K562 (cell line): Measurements from ENCODE around the gene INSIG1. TPM values are rescaled to one million over a fixed set of nuclear protein-coding genes. Genes with fewer than 3 reads are reported as not detected.

Source experiments
- CCAR2 ChIP-seq: fragments of 200-400 bp; formaldehyde crosslinking; IDR thresholded peaks from 2 replicates; pipeline ENCODE4 v1.6.1; 2017; ENCODE audit warnings: mild to moderate bottlenecking, low read depth, low read length
- CXXC5 ChIP-seq: fragments of 250-450 bp; sonication (Bioruptor Pico); IDR thresholded peaks from 2 replicates; pipeline ENCODE4 v1.8.0; 2022; ENCODE audit warnings: inconsistent platforms, mild to moderate bottlenecking, moderate library complexity
- ELF2 ChIP-seq: fragments of 250-450 bp; sonication (Bioruptor Pico); IDR thresholded peaks from 2 replicates; pipeline ENCODE4 v1.5.0; 2021; ENCODE audit warnings: mild to moderate bottlenecking
- FOXJ3 ChIP-seq: sonication (generic); formaldehyde crosslinking; IDR thresholded peaks from 2 replicates; pipeline ENCODE4 v1.4.0; 2020; ENCODE audit warnings: mild to moderate bottlenecking, missing genetic modification reagents
- HDAC3 ChIP-seq: fragments of 450-650 bp; IDR thresholded peaks from 2 replicates; pipeline ENCODE4 v1.6.1; 2018; ENCODE audit warnings: borderline replicate concordance, mild to moderate bottlenecking, moderate library complexity; ENCODE audit not compliant: partially characterized antibody
- HDGF ChIP-seq: fragments of 450-650 bp; IDR thresholded peaks from 2 replicates; pipeline ENCODE4 v1.6.1; 2016
- MTA1 ChIP-seq: fragments of 450-650 bp; IDR thresholded peaks from 2 replicates; pipeline ENCODE4 v1.6.1; 2017; ENCODE audit warnings: borderline replicate concordance
- NCOR1 ChIP-seq: fragments of 450-650 bp; IDR thresholded peaks from 2 replicates; pipeline ENCODE4 v1.6.1; 2016; ENCODE audit warnings: mild to moderate bottlenecking, moderate library complexity
- NR2F6 ChIP-seq: fragments of 450-650 bp; formaldehyde crosslinking; IDR thresholded peaks from 2 replicates; pipeline ENCODE4 v1.4.0; 2020; ENCODE audit warnings: mild to moderate bottlenecking
- RBM15 ChIP-seq: fragments of 200-400 bp; formaldehyde crosslinking; IDR thresholded peaks from 2 replicates; pipeline ENCODE4 v1.6.1; 2018; ENCODE audit warnings: mild to moderate bottlenecking, low read length, moderate library complexity; ENCODE audit not compliant: insufficient read depth
- RBM22 ChIP-seq: fragments of 200-400 bp; formaldehyde crosslinking; IDR thresholded peaks from 2 replicates; pipeline ENCODE4 v1.6.1; 2018; ENCODE audit warnings: low read length, low read depth; ENCODE audit not compliant: poor library complexity, severe bottlenecking
- TSC22D4 ChIP-seq: fragments of 450-650 bp; IDR thresholded peaks from 2 replicates; pipeline ENCODE4 v1.6.1; 2016; ENCODE audit warnings: missing genetic modification characterization, missing biosample characterization, control low read depth
- ZC3H4 ChIP-seq: sonication (generic); formaldehyde crosslinking; IDR thresholded peaks from 2 replicates; pipeline ENCODE4 v1.9.0; 2021; ENCODE audit warnings: missing genetic modification reagents, borderline replicate concordance
- polyA plus RNA-seq, 8 experiments: library from polyadenylated mRNA; depleted of rRNA in 4 of 8; stranded (reverse) in 5 of 8; unstranded in 3 of 8; fragments of >200 nt; fragmentation: Nextera tagmentation in 2 of 8; fragmentation: Illumina TruSeq in 1 of 8; extraction: Ambion mirVana in 2 of 8; extraction: Trizol in 1 of 8; gene quantifications; 2 replicates each; pipeline versions ENCODE4 v1.2.1 to v1.2.3, GENCODE V29; 2011 to 2014; ENCODE audit warnings: inconsistent platforms in 1 of 8, missing spikeins in 1 of 8
- total RNA-seq, 7 experiments: library from RNA; depleted of rRNA in 6 of 7; stranded (reverse); fragments of >200 nt in 6 of 7; fragmentation: Illumina TruSeq in 2 of 7; extraction: Trizol in 2 of 7; gene quantifications; 2 replicates each; pipeline versions ENCODE4 v1.2.1 to v1.2.3, GENCODE V29; 2011 to 2021; ENCODE audit warnings: low replicate concordance in 1 of 7
- TF ChIP-seq, protein P1 (sequence below): fragments of 450-650 bp; IDR thresholded peaks from 2 replicates; pipeline ENCODE4 v1.6.1; 2016; ENCODE audit warnings: borderline replicate concordance
- TF ChIP-seq, protein P2 (sequence below): sonication (generic); formaldehyde crosslinking; IDR thresholded peaks from 2 replicates; pipeline ENCODE4 v1.8.0; 2022; ENCODE audit warnings: mild to moderate bottlenecking, missing genetic modification reagents
- TF ChIP-seq, protein P3 (sequence below): fragments of 450-650 bp; IDR thresholded peaks from 2 replicates; pipeline ENCODE4 v1.6.1; 2016; ENCODE audit warnings: mild to moderate bottlenecking
- TF ChIP-seq, protein P4 (sequence below): fragments of 450-650 bp; IDR thresholded peaks from 2 replicates; pipeline ENCODE4 v1.6.1; 2017; ENCODE audit warnings: mild to moderate bottlenecking, moderate library complexity
- TF ChIP-seq, protein P5 (sequence below), 3 experiments: fragments of 200-800 bp in 1 of 3; sonication (Bioruptor generic) in 1 of 3; sonication (generic) in 1 of 3; formaldehyde crosslinking in 1 of 3; IDR thresholded peaks; 2 replicates each; pipeline versions ENCODE4 v1.6.1 to v1.8.0; 2016 to 2022; ENCODE audit warnings: mild to moderate bottlenecking in 2 of 3, missing compliant biosample characterization in 2 of 3, missing genetic modification characterization in 2 of 3, missing genetic modification reagents in 1 of 3
- TF ChIP-seq, protein P6 (sequence below), 2 experiments: IDR thresholded peaks; 2 replicates each; pipeline ENCODE4 v1.6.1; 2011; ENCODE audit warnings: borderline replicate concordance in 1 of 2, control low read depth in 1 of 2, low read depth in 1 of 2, low read length in 1 of 2, mild to moderate bottlenecking in 1 of 2, mixed read lengths in 1 of 2, moderate library complexity in 1 of 2; ENCODE audit not compliant: insufficient read depth in 1 of 2, insufficient read length in 1 of 2, poor library complexity in 1 of 2, severe bottlenecking in 1 of 2; ENCODE audit errors: extremely low read depth in 1 of 2

Gene INSIG1
- total and polyA plus RNA-seq, 9 of the 15 experiments (the other 6 are each of a cell fraction or from before 2014, with no cell fraction given): 57.1 to 787 (median 238) TPM

DNA sequence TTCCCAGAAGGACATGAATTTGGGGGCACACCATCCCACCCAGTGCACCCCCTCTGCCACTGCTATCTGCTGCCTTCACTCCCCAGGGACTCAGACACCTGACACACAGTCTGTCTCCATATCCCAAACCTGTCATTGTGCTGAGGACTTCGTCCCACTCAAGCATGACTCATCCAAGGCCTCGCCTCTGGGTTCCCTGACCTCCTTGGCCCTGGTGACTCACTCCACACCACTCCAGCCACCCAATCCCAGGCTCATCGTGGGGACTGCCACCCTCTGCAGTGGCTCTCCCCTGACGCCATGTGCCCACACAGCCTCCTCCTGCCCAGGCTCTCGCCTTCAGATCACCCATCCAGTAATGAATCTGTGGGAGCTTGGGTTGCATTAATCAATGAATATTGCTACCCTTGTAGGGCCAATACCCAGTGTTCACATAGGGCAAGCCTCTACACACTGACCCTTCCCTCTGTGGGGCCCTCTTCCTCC lies 6.6 kb upstream of the INSIG1 start (continued):
- TF ChIP-seq FOXJ3 (CRISPR knock-in tag) (no peak), ZC3H4 (CRISPR knock-in tag) (no peak), RBM15 (no peak), NCOR1 (peak; percentile 72), NR2F6 (CRISPR knock-in tag) (no peak), CXXC5 (CRISPR knock-in tag) (peak; percentile 49), HDAC3 (no peak), TSC22D4 (no peak), RBM22 (no peak), MTA1 (peak; percentile 91), HDGF (0 out of 2 replicates have a peak, but pooled peaks have one; percentile 47), ELF2 (no peak), CCAR2 (no peak)
- TF ChIP-seq, protein P1, sequence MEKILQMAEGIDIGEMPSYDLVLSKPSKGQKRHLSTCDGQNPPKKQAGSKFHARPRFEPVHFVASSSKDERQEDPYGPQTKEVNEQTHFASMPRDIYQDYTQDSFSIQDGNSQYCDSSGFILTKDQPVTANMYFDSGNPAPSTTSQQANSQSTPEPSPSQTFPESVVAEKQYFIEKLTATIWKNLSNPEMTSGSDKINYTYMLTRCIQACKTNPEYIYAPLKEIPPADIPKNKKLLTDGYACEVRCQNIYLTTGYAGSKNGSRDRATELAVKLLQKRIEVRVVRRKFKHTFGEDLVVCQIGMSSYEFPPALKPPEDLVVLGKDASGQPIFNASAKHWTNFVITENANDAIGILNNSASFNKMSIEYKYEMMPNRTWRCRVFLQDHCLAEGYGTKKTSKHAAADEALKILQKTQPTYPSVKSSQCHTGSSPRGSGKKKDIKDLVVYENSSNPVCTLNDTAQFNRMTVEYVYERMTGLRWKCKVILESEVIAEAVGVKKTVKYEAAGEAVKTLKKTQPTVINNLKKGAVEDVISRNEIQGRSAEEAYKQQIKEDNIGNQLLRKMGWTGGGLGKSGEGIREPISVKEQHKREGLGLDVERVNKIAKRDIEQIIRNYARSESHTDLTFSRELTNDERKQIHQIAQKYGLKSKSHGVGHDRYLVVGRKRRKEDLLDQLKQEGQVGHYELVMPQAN: peak; percentile 73; the same call in 1 of the 2 replicates
- TF ChIP-seq, protein P2, sequence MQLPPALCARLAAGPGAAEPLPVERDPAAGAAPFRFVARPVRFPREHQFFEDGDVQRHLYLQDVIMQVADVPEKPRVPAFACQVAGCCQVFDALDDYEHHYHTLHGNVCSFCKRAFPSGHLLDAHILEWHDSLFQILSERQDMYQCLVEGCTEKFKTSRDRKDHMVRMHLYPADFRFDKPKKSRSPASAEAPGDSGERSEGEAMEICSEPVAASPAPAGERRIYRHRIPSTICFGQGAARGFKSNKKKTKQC: no peak
- TF ChIP-seq, protein P3, sequence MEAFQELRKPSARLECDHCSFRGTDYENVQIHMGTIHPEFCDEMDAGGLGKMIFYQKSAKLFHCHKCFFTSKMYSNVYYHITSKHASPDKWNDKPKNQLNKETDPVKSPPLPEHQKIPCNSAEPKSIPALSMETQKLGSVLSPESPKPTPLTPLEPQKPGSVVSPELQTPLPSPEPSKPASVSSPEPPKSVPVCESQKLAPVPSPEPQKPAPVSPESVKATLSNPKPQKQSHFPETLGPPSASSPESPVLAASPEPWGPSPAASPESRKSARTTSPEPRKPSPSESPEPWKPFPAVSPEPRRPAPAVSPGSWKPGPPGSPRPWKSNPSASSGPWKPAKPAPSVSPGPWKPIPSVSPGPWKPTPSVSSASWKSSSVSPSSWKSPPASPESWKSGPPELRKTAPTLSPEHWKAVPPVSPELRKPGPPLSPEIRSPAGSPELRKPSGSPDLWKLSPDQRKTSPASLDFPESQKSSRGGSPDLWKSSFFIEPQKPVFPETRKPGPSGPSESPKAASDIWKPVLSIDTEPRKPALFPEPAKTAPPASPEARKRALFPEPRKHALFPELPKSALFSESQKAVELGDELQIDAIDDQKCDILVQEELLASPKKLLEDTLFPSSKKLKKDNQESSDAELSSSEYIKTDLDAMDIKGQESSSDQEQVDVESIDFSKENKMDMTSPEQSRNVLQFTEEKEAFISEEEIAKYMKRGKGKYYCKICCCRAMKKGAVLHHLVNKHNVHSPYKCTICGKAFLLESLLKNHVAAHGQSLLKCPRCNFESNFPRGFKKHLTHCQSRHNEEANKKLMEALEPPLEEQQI: no peak
- TF ChIP-seq, protein P4, sequence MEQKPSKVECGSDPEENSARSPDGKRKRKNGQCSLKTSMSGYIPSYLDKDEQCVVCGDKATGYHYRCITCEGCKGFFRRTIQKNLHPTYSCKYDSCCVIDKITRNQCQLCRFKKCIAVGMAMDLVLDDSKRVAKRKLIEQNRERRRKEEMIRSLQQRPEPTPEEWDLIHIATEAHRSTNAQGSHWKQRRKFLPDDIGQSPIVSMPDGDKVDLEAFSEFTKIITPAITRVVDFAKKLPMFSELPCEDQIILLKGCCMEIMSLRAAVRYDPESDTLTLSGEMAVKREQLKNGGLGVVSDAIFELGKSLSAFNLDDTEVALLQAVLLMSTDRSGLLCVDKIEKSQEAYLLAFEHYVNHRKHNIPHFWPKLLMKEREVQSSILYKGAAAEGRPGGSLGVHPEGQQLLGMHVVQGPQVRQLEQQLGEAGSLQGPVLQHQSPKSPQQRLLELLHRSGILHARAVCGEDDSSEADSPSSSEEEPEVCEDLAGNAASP: no peak
- TF ChIP-seq, protein P5, sequence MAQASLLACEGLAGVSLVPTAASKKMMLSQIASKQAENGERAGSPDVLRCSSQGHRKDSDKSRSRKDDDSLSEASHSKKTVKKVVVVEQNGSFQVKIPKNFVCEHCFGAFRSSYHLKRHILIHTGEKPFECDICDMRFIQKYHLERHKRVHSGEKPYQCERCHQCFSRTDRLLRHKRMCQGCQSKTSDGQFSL (CRISPR knock-in tag; IDR thresholded peaks at IDR 0.05): no peak
- TF ChIP-seq, protein P5 (tag; IDR thresholded peaks at IDR 0.05): no peak
- TF ChIP-seq, protein P6, sequence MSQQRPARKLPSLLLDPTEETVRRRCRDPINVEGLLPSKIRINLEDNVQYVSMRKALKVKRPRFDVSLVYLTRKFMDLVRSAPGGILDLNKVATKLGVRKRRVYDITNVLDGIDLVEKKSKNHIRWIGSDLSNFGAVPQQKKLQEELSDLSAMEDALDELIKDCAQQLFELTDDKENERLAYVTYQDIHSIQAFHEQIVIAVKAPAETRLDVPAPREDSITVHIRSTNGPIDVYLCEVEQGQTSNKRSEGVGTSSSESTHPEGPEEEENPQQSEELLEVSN (IDR thresholded peaks at IDR 0.05; ENCODE audit: borderline replicate concordance in 1 of 2, extremely low read depth in 1 of 2, insufficient read depth in 1 of 2, insufficient read length in 1 of 2, low read depth in 1 of 2, low read length in 1 of 2, poor library complexity in 1 of 2, severe bottlenecking in 1 of 2): peak; percentile 41 to 66
